ENCODE data around the gene INSC. TPM values are rescaled to one million over a fixed set of nuclear protein-coding genes. Genes with fewer than 3 reads are reported as not detected.

The INSC gene
- total RNA-seq, 1 experiment from 2014 or later = not detected

- no TSS peak for BruUV-seq (replicated peaks)
- no peaks in the 10 kb centered on the region for H3K36me3 Mint-ChIP-seq (ENCODE audit: insufficient read depth, unreplicated experiment)
- Histone ChIP-seq H3K36me3 (ENCODE audit: control insufficient read depth, insufficient read depth, low read length) (no peaks in the 10 kb centered on the region), H3K4me1 (no peaks in the 10 kb centered on the region), H3K4me3 (ENCODE audit: low read depth, low read length) (no peak overlapping the region), H3K27me3 (replicated peaks; ENCODE audit: control insufficient read depth, insufficient read depth, low read length) (no peaks in the 10 kb centered on the region), H3K9me3 (no peaks in the 10 kb centered on the region)
- ChIA-PET POLR2A (no interaction called here), CTCF (interaction anchor here (0.6 to 1.2 kb wide), 3 partner anchors 9 to 356 kb away, joined by 3 to 9 read pairs (median 3); no protein-coding TSS in a partner anchor)
- TF ChIP-seq, protein P1, sequence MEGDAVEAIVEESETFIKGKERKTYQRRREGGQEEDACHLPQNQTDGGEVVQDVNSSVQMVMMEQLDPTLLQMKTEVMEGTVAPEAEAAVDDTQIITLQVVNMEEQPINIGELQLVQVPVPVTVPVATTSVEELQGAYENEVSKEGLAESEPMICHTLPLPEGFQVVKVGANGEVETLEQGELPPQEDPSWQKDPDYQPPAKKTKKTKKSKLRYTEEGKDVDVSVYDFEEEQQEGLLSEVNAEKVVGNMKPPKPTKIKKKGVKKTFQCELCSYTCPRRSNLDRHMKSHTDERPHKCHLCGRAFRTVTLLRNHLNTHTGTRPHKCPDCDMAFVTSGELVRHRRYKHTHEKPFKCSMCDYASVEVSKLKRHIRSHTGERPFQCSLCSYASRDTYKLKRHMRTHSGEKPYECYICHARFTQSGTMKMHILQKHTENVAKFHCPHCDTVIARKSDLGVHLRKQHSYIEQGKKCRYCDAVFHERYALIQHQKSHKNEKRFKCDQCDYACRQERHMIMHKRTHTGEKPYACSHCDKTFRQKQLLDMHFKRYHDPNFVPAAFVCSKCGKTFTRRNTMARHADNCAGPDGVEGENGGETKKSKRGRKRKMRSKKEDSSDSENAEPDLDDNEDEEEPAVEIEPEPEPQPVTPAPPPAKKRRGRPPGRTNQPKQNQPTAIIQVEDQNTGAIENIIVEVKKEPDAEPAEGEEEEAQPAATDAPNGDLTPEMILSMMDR (IDR thresholded peaks at IDR 0.05; ENCODE audit: insufficient read depth in 1 of 2, low read depth in 1 of 2, low read length in 1 of 2, severe bottlenecking in 1 of 2, unreplicated experiment in 1 of 2) = no peak
- intact Hi-C loops (cut with micrococcal nuclease; ENCODE audit: unreplicated experiment) = loop anchor here (1.0 kb wide), 2 partner anchors 57 to 250 kb away; no protein-coding TSS in a partner anchor
- DNase-seq = no peak
- peaks cover 7% of the 10 kb centered on the region for H3K4me1 Mint-ChIP-seq (ENCODE audit: low read depth, unreplicated experiment)
- no peak overlapping the region for H3K4me3 Mint-ChIP-seq (ENCODE audit: unreplicated experiment)
- no peak overlapping the region for H3K27ac Mint-ChIP-seq (ENCODE audit: unreplicated experiment)
- no peaks in the 10 kb centered on the region for H3K9me3 Mint-ChIP-seq (ENCODE audit: unreplicated experiment)
- H3K27me3 Mint-ChIP-seq (ENCODE audit: insufficient read depth, unreplicated experiment) = peaks cover 9% of the 10 kb centered on the region
These were observed 43.8 kb downstream of the INSC start for GRCh38 chr11:15158351-15159015.

DNA sequence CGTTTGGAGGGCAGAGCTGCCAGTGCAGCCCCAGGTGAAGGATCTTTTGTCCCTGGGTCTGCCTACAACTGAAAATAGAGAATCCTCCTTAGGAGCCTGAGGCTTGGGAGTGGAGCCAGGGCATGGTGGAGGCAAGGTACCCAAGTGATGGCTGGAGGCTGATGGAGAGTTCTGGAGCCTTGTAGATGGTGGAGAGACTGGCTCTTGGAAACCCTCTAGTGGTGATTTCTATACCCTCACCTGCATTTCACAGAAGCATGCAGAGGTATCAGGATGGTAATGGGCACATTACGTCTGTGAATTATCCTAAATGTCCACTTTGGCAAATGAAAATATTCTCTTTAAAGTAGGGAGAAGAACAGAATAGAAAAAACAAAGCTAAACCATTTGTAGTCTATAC lies 44.4 kb downstream of the INSC start:
- intact Hi-C loops (cut with micrococcal nuclease; ENCODE audit: unreplicated experiment) = loop anchor here (1.0 kb wide), 2 partner anchors 58 to 251 kb away; no protein-coding TSS in a partner anchor
- Mint-ChIP-seq H3K4me3 (ENCODE audit: unreplicated experiment) (no peak overlapping the region), H3K27ac (ENCODE audit: unreplicated experiment) (no peak overlapping the region), H3K36me3 (ENCODE audit: insufficient read depth, unreplicated experiment) (no peaks in the 10 kb centered on the region), H3K4me1 (ENCODE audit: low read depth, unreplicated experiment) (peaks cover 7% of the 10 kb centered on the region), H3K27me3 (ENCODE audit: insufficient read depth, unreplicated experiment) (peaks cover 8% of the 10 kb centered on the region), H3K9me3 (ENCODE audit: unreplicated experiment) (no peaks in the 10 kb centered on the region)
- ChIA-PET POLR2A (no interaction called here), CTCF (interaction anchor here (0.6 to 1.2 kb wide), 3 partner anchors 9 to 357 kb away, joined by 3 to 9 read pairs (median 3); no protein-coding TSS in a partner anchor)
- Histone ChIP-seq H3K36me3 (ENCODE audit: control insufficient read depth, insufficient read depth, low read length) (no peaks in the 10 kb centered on the region), H3K9me3 (no peaks in the 10 kb centered on the region), H3K4me3 (ENCODE audit: low read depth, low read length) (no peak overlapping the region), H3K27me3 (replicated peaks; ENCODE audit: control insufficient read depth, insufficient read depth, low read length) (no peaks in the 10 kb centered on the region), H3K4me1 (no peaks in the 10 kb centered on the region)
- peak in 1 of 2 experiments; percentile 21 for DNase-seq
- TF ChIP-seq, protein P1 (IDR thresholded peaks at IDR 0.05; ENCODE audit: insufficient read depth in 1 of 2, low read depth in 1 of 2, low read length in 1 of 2, severe bottlenecking in 1 of 2, unreplicated experiment in 1 of 2) = peak; percentile 49 to 52
- no TSS peak for BruUV-seq (replicated peaks)

DNA sequence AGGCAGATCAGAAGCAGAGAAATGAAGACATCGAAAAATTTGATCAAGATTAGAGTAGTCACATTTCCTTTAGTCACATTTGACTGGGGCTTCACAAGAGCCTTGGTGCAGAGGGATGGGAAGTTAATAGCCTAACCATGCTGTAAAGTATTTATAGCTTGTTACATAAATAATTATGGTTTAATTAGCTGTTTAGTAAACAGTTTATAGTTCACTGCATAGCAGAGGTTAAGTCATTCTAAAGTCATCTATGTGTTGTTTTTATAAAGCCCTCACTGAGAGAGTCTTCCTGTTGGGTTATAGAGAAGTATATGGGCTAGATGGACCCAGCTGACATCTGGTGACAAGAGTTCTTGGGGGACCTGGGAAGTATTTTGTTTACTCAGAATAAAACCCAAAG lies 47.1 kb downstream of the INSC start:
- Mint-ChIP-seq H3K36me3 (ENCODE audit: insufficient read depth, unreplicated experiment) (no peaks in the 10 kb centered on the region), H3K4me3 (ENCODE audit: unreplicated experiment) (no peak overlapping the region), H3K27ac (ENCODE audit: unreplicated experiment) (no peak overlapping the region), H3K27me3 (ENCODE audit: insufficient read depth, unreplicated experiment) (peaks cover 16% of the 10 kb centered on the region), H3K4me1 (ENCODE audit: low read depth, unreplicated experiment) (peaks cover 7% of the 10 kb centered on the region), H3K9me3 (ENCODE audit: unreplicated experiment) (no peaks in the 10 kb centered on the region)
- intact Hi-C loops (cut with micrococcal nuclease; ENCODE audit: unreplicated experiment) = no loop called here
- no peaks in the 10 kb centered on the region for H3K27me3 ChIP-seq (replicated peaks; ENCODE audit: control insufficient read depth, insufficient read depth, low read length)
- no peaks in the 10 kb centered on the region for H3K9me3 ChIP-seq
- POLR2A ChIA-PET = no interaction called here
- no peak for DNase-seq
- no peaks in the 10 kb centered on the region for H3K36me3 ChIP-seq (ENCODE audit: control insufficient read depth, insufficient read depth, low read length)
- H3K4me1 ChIP-seq = no peaks in the 10 kb centered on the region
- TF ChIP-seq, protein P1 (IDR thresholded peaks at IDR 0.05; ENCODE audit: insufficient read depth in 1 of 2, low read depth in 1 of 2, low read length in 1 of 2, severe bottlenecking in 1 of 2, unreplicated experiment in 1 of 2) = no peak
- no peak overlapping the region for H3K4me3 ChIP-seq (ENCODE audit: low read depth, low read length)
- CTCF ChIA-PET = interaction anchor here (1.4 kb wide), 1 partner anchor 61 kb away, joined by 3 read pairs; no protein-coding TSS in a partner anchor
- BruUV-seq (replicated peaks) = no TSS peak
